GM19328 (cell line): ENCODE measurements around the gene MBD5.

Experiments used
- ATAC-seq: cut with Tn5 transposase; IDR thresholded peaks from one replicate; pipeline ENCODE4 v1.9.1; 2021; ENCODE audit warnings: mild to moderate bottlenecking, moderate library complexity; ENCODE audit not compliant: unreplicated experiment

MBD5 gene

GRCh38 chr2:148209603-148210002 is 188.7 kb downstream of the MBD5 start:
- no peak for ATAC-seq

- no peak for ATAC-seq
Observed at GRCh38 chr2:148218326-148219075, 197.6 kb downstream of the MBD5 start.

GRCh38 chr2:148221166-148221565 is 200.3 kb downstream of the MBD5 start:
- no peak for ATAC-seq

- ATAC-seq: no peak
Observed at GRCh38 chr2:148221926-148222325, 201.0 kb downstream of the MBD5 start.

- ATAC-seq: no peak
Observed at GRCh38 chr2:148231858-148232257, 211.0 kb downstream of the MBD5 start.

DNA sequence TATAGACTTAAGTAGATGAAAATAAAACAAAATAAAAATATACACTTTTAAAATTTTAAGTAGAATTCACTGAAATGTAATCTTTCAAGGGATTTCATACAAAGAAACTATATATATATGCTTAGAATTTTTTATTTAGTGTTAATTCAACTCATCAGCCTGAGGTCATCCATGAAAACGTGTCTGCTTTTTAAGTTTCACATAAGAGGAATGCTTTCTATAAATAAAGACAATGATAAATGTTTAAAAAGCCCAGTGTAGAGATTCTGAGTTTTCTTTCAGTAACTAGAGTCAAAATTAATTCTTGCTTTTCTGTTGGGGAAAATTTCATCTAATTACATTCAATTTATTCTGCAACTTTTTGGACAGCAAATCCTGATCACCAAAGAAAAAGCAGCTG is 213.3 kb downstream of the MBD5 start:
- no peak for ATAC-seq

DNA sequence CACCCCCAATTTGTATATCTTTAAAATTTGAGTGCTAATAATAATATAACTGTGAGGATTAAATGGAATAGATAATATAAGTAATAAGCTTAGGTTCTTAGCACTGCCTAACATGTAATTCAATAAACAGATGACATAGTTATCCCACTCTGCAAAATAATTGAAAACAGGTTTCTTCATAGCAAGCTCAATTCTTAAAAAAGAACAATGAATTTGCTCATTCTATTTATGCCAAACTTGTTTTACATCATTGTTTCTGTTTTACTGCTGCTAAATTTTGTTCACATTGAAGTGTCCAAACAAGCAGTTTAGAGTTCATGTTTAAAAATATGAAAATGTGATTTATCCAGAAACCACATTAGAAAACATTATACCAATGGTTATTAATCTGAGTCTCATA is 217.0 kb downstream of the MBD5 start:
- no peak for ATAC-seq

DNA sequence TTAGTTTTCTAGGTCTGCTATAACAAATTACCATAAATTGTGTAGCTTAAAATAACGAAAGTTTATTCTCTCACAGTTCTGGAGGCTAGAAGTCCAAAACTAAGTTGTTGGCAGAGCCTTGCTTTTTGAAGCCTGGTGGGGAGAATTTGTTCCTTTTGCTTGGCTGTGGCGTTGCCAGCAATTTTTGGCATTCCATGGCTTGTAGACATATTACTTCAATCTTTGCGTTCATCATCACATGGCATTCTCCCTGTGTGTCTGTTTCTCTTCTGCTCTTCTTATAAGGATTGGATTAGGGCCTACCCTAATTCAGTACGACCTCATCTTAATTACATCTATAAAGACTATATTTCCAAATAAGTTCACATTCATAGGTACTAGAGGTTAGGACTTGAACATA is 217.7 kb downstream of the MBD5 start:
- no peak for ATAC-seq

DNA sequence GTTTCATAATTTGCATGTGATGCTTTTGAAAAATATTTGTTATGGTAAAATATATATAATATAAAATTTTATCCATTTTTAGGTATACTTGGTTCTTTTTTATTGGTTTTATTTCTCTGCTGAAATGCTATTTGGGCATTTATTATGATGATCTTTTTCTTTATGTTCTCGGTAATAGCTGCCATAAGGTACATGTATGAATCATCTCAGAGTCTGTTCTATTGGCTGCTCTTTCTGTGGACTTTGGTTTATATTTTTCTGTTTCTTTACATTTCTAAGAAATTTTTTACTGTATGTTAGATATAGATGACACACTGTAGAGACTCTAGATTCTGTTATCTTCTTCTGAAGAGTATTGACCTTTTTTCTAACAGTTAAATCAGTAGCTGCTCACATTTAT is 219.9 kb downstream of the MBD5 start:
- no peak for ATAC-seq

GRCh38 chr2:148244593-148245292 is 223.9 kb downstream of the MBD5 start:
- ATAC-seq: no peak

DNA sequence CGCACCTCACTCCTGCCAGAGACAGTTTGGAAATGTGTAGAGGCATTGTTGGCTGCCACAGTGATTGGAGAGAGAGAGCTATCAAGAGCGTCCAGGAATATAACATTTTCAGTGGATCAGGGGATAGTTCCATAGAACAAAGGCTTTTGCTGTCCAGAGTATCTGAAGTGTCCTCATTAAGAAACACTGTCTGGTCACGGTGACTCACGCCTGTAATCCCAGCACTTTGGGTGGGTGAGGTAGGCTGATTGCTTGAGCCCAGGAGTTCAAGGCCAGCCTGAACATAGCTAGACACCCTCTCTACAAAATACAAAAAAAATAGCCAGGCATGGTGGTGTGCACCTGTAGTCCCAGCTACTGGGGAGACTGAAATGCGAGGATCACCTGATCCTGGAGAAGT is 231.1 kb downstream of the MBD5 start:
- no peak for ATAC-seq

GRCh38 chr2:148252646-148253045 is 231.8 kb downstream of the MBD5 start:
- ATAC-seq: no peak

DNA sequence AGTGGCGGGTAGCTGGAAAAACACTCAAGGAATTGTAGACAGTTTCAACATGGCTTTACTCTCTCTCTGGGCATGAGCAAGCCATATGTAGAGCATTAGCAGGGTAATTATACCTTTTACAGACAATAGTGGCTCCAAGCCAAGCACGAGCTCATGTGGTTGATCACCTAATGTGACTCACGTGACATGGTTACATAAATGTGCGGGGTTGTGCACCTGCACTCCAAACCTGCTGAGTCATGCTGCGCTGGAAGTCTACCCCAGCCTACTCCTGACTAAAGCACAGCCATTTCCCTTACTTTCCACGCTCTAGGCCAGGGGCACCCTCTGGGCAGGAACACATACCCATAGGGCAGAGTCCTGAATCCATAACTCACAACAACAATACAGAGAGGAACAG is 232.8 kb downstream of the MBD5 start:
- no peak for ATAC-seq

- ATAC-seq: no peak
Observed at GRCh38 chr2:148255929-148256328, 235.0 kb downstream of the MBD5 start.

GRCh38 chr2:148257276-148257675 is 236.4 kb downstream of the MBD5 start:
- ATAC-seq: no peak

- no peak for ATAC-seq
Observed at GRCh38 chr2:148258124-148258523, 237.2 kb downstream of the MBD5 start.

DNA sequence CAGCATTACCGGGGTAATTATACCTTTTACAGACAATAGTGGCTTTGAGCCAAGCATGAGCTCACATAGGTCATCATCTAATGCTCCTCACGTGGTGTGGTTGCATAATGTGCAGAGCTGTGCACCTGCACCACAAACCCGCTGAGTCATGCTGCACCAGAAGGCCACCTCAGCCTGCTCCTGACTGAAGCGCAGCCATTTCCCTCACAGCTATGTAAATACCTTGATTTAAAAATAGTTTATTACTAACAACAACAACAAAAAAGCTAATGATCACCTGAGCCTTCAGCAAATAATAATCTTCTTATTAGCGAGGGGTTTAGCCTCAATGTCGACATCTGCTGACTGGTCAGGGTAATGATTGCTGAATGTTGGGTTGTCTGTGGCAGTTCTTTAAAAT is 238.8 kb downstream of the MBD5 start:
- ATAC-seq: no peak

GRCh38 chr2:148263890-148264289 is 243.0 kb downstream of the MBD5 start:
- no peak for ATAC-seq

GRCh38 chr2:148273158-148273691 is 252.3 kb downstream of the MBD5 start:
- no peak for ATAC-seq

DNA sequence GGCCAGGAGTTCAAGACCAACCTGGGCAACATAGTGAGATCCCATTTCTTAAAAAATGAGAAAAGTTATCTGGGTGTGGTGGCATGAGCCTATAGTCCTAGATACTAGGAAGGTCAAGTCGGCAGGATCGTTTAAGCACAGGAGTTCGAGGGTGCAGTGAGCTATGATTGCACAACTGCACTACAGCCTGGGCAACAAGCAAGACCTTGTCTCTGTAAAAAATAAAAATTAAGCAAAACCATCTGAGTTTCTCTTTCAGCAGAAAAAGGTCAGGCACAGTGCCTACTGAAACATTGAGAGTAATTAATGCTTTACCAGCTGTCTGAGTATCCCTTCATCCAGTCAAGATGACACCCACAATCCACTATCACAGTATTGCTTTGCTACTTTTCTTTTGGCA is 258.3 kb downstream of the MBD5 start:
- ATAC-seq: no peak

GRCh38 chr2:148282201-148282600 is 261.3 kb downstream of the MBD5 start:
- no peak for ATAC-seq

DNA sequence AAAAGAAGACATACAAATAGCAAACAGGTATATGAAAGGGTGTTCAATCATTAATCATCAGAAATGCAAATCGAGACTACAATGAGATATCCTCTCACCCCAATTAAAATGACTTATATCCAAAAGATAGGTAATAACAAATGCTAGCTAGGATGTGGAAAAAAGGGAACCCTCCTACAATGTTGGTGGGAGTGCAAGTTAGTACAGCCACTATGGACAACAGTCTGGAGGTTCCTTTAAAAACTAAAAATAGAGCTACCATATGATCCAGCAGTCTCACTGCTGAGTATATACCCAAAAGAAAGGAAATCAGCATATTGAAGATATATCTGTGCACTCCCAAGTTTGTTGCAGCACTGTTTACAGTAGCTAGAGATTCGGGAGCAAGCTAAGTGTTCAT is 271.5 kb downstream of the MBD5 start:
- no peak for ATAC-seq
